Heart left ventricle (tissue), 13 donors: ENCODE data around the gene RNF167.
"Not testable (repeated sequence)": the region's sequence is repeated elsewhere in the genome, so short reads cannot be mapped to it uniquely, and the experiment has no call there.

Source experiments
- CTCF ChIP-seq, 12 donors: fragments of 200-600 bp; sonication (generic) in 4 of 12; IDR thresholded peaks; one replicate each; pipeline versions ENCODE4 v1.5.0 to v1.8.0; 2018 to 2022; ENCODE audit warnings: antibody characterized with exemption in 12 of 12, mild to moderate bottlenecking in 5 of 12
- POLR2A ChIP-seq, 2 donors: fragments of 450-650 bp; IDR thresholded peaks; one replicate each; pipeline ENCODE4 v1.6.1; 2017; ENCODE audit warnings: antibody characterized with exemption in 2 of 2, mild to moderate bottlenecking in 2 of 2, moderate library complexity in 2 of 2
- donor health status: ischemic (EF 13 %, LVEDD 7.1; RV severe dilation, severe dysfunction).
- donor health status: DM: no; HTN: yes; CAD: no.
- donor health status: DM: no; HTN: no; CAD: no.
- donor health status: ischemic (EF 25% LVEDD 6.9; RV normal size, moderate dysfunction).
- donor health status: ischemic (EF 25% LVEDD 5.7; RV mildly dilated, moderate dysfunction).
- donor health status: ischemic (EF 35%, LVEDD 5.7; RV mildly dilated, moderate dysfunction).
- donor health status: nonischemic (EF 11% LVEDD 7.7; RV severe dilation, severe dysfunction).
- donor health status: DM: yes; HTN: yes; CAD: no.
- donor health status: PGD.
- donor health status: ischemic (EF 29% LVEDD 5.4; RV normal size, mild dysfunction).
- donor health status: nonischemic (EF 23%, LVEDD 6.1; RV moderate dilation, normal function).

GRCh38 chr17:4926577-4927335 lies 13.3 kb upstream of the RNF167 start:
- TF ChIP-seq POLR2A, CTCF (IDR thresholded peaks at IDR 0.05): not testable (repeated sequence)
